CD4-positive, alpha-beta T cell treated with Interferon gamma for 1 hour (primary cell): Measurements from ENCODE around the gene ANKRD33B.
"Not testable (repeated sequence)": the region's sequence is repeated elsewhere in the genome, so short reads cannot be mapped to it uniquely, and the experiment has no call there.

ENCODE experiments used
- DNase-seq: peaks from one replicate; pipeline ENCODE4 v3.0.0-alpha.2; 2020

The ANKRD33B gene

GRCh38 chr5:10622810-10623209 is 58.9 kb downstream of the ANKRD33B start:
- DNase-seq, result no peak

DNA sequence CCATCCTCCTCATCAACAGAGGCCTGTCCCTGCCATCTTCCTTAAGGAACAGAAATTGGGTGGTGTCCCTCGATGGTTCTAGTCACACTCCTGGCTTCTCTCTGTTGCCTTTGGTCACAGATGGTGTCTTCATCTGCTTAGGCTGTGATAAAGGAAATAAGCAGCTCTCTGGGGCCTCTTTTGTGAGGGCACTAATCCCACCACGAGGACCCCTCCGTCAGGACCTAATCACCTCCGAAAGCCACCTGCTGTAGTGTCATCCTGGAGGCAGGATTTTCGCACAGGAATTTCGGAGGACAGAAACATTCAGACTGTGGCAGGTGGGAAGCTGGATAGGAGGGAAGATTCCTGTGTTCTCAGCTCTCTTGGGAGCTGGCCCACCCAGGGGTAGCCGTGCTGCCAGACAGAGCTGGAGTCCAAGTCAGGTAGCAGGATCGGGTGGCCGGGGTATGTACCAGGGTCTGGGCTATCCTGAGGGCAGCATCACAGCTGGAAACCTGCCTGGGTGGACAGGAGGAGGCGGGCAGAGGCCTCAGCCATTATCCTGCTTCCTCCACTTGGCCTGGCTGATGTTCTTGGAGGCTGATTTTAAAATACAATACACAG is 59.5 kb downstream of the ANKRD33B start:
- DNase-seq, result no peak

- no peak for DNase-seq
These were observed 60.3 kb downstream of the ANKRD33B start for GRCh38 chr5:10624206-10624605.

DNA sequence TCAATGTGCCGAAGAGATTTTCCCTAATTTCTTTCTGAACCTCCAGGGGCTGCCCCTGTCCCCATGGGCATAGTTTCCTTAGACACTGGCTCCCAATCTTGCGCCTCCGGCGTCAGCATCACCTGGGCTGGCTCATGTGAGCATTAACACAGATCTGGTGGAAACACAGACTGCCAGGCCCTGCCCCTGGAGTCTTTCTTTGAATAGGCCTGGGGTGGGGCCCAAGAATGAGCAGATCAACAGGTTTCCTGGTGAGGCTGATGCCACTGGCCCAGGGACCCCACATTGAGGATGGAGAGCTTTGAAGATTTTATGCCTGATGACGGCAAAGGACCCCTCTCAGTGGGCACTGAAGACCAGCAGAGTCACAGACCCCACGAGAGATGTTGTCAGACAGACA is 60.8 kb downstream of the ANKRD33B start:
- DNase-seq, result no peak

DNA sequence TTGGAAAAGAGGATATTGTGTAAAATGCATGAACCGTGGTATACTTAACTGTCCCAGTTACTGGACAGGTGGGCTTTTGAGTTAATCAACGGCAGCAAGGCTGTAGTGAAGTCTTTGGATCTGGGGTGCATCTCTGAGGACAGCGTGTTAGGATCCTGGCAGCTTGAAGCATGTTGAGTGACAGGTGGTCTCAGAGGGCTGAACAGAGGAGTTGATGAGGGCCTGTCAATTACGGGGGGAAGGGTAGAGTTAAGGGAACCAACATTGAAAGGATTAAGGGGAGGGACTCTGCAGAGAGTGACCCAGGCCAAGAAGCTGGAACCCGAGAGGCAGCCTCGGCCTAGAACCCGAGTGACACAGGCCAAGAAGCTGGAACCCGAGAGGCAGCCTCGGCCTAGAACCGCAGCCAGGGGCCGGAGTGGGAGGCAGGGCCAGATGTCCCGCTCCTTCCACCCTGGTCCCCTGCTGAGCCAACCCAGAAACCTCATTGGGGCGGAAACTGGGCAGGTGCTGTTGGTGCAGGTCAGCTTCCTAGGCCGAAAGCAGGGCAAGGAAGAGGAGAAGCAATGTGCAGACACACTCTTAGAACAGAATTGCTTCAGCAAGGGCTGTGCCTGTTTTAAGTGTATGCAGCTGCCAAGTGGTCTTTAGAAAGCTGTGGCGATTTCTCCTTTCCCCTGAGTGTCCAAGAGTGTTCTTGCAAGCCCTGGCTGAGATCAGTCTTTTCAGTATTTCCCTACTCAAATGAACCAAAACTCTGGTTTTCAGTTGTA is 62.0 kb downstream of the ANKRD33B start:
- DNase-seq, result no peak

DNA sequence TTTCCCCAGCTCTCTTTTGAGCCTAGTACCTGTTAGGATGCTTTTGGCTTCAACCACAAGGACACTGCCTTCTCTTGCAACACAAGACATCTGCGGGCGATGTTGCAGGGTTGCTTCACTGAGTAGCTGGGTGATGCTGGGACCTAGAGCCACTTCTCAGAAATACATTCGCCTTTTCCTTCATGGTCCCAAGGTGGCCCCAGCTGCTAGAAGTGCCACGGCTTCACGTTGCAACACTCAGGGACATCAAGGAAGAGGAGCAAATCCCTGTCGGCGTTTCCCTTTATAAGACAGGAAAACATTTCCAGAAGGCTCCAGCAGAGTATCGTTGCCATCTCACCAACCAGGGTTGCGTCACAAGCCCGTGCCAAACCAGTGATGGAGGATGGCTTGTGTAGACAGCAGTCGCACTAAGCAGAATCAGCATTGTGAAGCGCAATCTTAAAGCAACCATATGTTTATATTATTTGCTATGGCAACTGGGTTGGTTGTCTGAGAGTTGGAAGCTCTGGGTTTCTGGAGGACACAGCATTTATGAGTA is 62.7 kb downstream of the ANKRD33B start:
- DNase-seq, result peak; percentile 36

DNA sequence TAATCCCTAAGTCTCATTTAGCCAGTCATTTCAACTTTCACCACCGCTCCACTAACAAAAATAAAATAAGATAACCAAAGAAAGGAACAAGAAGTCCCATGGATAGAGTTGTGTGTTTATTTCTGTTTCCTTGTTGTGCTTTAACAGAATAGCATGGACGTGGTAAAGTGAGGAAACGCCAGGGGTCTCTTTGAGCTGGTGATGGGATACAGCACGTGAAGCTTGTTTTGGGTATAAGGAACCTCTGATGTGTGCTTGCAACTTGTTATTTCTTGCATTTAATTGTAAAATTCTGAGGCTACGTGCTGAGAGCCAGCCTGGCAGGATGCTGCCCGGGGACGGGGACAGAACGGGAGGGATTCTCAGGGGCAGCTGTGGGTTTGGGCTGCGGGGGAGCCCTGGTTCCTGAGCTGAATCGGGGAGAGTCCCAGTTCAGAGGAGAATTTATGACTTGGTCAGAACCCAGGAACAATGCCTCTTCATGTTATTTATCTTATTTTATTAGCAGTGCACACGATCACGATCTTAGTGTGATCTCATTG is 63.4 kb downstream of the ANKRD33B start:
- no peak for DNase-seq

GRCh38 chr5:10628601-10629000 is 64.7 kb downstream of the ANKRD33B start:
- DNase-seq, result no peak

DNA sequence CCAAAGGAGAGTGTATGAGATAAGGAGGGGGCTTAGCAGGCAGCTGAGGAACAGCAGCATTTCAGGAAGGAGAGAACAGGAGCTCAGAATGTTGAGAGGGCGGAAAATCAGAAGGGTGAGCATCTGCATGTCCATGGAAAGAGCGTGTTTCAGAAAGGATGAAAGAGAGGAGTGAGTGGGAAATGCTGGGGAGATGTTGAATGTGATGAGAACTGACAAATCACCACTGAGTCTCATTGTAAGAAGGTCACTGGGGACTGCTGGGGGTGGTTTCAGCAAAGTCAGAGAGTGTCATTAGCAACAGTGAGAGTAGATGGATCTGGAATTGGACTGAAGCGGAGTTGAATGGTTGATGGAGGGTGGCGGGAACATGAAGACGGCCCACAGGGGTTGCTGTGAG is 65.8 kb downstream of the ANKRD33B start:
- no peak for DNase-seq

- DNase-seq, result no peak
These were observed 66.3 kb downstream of the ANKRD33B start for GRCh38 chr5:10630126-10630525.

DNA sequence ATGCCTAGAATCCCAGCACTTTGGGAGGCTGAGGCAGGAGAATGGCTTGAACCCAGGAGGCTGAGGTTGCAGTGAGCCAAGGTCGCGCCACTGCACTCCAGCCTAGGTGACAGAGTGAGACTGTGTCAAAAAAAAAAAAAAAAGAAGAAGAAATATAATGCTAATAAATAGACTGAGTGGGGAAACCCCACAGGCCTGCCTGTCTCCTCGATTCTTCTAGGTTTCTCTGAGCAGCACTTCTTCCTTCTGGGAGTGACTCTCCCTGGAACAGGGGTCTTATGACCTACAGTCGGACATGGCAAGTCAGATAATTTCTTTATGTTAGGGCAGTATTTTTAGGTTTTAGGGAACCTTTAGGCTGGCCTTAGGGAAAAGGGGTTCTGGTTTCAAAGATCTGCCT is 66.9 kb downstream of the ANKRD33B start:
- DNase-seq, result peak; percentile 16

DNA sequence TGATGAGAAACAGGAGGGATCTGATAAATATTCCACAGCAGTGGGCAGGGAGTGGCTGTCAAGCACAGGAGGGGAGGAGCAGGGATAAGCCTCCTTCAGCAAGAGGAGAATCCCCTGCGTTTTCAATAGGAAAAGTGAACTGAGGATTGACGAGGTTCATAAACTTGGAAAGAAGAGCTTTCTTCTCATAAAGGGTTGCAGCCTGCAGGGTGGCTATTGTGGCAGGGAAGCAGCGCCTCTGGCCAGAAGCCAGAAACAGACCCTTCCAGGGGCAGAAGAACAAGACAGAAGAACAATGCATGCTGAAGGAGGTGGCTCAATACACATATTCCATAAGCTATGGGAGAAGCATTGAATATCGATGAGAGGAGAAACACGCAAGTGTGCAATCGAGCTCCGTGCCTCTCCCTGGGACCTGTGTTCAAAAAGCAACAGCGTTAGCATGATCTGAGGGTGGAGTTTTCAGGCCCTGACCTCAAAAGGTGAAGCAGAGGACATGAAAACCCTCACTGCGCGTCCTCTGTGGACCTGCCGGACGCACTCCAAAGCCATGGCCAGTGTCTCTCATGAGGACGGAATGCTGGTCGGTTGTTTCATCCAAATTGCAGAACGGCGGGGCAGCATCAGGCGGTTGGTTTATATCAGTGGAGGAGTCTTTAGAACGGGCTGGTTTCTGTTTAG is 67.6 kb downstream of the ANKRD33B start:
- DNase-seq, result no peak

- DNase-seq, result peak; percentile 67
These were observed 68.4 kb downstream of the ANKRD33B start for GRCh38 chr5:10632110-10632761.

DNA sequence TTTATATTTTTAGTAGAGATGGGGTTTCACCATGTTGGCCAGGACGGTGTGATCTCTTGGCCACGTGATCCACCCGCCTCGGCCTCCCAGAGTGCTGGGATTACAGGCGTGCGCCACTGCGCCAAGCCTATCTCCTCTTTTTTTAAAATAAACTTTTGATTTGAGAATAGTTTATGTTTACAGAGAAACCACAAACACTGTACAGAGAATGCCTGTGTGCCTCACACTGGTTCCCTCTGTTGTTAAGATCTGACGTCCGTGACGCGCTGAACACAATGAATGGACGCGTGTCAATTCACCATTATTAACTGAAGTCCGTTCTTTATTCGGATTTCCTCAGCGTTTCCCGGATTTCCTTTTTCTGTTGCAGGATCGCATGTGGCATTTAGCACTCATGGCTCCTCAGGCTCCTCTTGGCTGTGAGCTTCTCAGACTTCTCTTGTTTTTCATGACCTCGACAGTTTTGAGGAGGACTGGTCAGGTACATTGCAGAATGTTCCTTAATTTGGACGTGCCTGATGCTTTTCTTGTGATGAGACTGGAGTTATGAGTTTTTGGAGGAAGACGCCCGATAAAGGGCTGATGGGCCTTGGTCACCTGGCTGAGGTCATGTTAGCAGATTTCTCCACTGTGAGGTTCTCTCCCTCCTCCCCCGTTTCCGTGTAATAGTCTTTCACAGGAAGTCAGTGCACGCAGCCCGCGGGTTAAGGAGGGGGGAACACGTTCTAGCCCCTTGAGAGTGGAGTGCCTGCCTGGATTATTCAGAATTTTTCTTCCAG is 69.6 kb downstream of the ANKRD33B start:
- DNase-seq, result peak; percentile 44

- DNase-seq, result peak; percentile 13
These were observed 70.2 kb downstream of the ANKRD33B start for GRCh38 chr5:10634050-10634449.

GRCh38 chr5:10634562-10634961 is 70.7 kb downstream of the ANKRD33B start:
- no peak for DNase-seq

- DNase-seq, result peak; percentile 70
These were observed 71.5 kb downstream of the ANKRD33B start for GRCh38 chr5:10635257-10635866.

- no peak for DNase-seq
These were observed 72.0 kb downstream of the ANKRD33B start for GRCh38 chr5:10635867-10636350.

DNA sequence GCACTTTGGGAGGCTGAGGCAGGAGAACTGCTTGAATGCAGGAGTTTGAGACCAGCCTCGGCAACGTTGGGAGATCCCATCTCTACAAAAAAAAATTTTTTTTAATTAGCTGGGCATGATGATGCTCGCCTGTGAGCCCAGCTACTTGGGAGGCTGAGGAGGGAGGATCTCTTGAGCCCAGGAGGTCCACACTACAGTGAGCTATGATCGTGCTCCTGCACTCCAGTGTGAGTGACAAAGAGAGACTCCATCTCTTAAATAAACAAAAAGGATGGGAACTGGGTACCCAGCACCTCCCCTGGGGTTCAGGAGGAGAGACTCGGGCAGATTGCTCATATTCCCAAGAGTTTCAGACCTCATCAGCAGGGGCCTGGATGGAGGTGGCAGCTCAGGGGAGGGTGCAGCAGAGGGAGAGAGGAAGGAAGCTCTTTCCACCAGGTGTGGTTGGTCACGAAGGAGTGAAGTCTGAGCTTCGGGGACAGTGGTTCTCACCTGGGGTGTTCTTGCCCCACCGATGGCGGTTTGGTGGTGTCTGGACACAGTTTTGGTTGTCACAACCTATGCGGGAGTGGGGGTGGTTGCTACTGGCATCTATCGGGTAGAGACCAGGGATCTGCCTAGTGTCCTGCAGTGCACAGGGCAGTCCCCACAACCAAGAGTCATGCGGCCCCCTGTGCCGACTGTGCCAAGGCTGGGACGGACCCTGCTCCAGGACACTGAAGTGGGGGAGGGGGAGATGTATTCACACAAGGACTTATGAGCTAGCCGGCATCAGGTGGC is 72.7 kb downstream of the ANKRD33B start:
- no peak for DNase-seq

DNA sequence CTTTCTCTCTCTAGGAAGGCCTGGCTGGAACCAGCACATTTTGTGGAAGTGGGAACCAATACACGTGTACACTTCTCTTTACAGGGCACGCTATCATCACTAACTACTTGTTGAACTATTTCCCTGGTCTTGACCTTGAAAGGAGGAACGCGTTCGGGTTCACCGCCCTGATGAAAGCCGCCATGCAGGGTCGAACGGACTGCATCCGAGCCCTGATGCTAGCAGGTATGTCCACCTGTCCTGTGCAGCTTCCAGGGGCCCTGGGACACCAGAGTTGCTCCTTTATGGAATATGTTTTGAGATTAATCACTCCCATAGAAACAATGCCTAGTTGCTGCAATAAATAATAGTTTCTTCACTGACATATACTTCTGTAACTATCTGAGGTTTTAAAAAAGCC is 74.1 kb downstream of the ANKRD33B start:
- DNase-seq, result no peak

DNA sequence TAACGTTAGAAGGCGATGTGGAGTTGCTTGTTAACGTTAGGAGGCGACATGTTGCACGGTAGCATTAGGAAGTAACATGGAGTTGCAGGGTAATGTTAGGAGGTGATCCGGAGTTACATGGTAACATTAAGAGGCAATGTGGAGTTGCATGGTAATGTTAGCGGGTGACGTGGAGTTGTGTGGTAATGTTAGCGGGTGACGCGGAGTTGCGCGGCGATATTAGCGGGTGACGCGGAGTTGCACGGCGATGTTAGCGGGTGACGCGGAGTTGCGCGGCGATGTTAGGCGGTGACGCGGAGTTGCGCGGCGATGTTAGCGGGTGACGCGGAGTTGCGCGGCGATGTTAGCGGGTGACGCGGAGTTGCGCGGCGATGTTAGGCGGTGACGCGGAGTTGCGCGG is 74.9 kb downstream of the ANKRD33B start:
- DNase-seq, result not testable (repeated sequence)
